Hippocampal formation (tissue), 2 donors: Measurements from ENCODE around the gene PRDM10.
"Not testable (repeated sequence)": the region's sequence is repeated elsewhere in the genome, so short reads cannot be mapped to it uniquely, and the experiment has no call there.

Experiments used
- DNase-seq, 2 donors: peaks; one replicate each; lab custom pipeline; 2025; lab: John Stamatoyannopoulos, UW

PRDM10 gene, protein sequence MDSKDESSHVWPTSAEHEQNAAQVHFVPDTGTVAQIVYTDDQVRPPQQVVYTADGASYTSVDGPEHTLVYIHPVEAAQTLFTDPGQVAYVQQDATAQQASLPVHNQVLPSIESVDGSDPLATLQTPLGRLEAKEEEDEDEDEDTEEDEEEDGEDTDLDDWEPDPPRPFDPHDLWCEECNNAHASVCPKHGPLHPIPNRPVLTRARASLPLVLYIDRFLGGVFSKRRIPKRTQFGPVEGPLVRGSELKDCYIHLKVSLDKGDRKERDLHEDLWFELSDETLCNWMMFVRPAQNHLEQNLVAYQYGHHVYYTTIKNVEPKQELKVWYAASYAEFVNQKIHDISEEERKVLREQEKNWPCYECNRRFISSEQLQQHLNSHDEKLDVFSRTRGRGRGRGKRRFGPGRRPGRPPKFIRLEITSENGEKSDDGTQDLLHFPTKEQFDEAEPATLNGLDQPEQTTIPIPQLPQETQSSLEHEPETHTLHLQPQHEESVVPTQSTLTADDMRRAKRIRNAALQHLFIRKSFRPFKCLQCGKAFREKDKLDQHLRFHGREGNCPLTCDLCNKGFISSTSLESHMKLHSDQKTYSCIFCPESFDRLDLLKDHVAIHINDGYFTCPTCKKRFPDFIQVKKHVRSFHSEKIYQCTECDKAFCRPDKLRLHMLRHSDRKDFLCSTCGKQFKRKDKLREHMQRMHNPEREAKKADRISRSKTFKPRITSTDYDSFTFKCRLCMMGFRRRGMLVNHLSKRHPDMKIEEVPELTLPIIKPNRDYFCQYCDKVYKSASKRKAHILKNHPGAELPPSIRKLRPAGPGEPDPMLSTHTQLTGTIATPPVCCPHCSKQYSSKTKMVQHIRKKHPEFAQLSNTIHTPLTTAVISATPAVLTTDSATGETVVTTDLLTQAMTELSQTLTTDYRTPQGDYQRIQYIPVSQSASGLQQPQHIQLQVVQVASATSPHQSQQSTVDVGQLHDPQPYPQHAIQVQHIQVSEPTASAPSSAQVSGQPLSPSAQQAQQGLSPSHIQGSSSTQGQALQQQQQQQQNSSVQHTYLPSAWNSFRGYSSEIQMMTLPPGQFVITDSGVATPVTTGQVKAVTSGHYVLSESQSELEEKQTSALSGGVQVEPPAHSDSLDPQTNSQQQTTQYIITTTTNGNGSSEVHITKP

DNA sequence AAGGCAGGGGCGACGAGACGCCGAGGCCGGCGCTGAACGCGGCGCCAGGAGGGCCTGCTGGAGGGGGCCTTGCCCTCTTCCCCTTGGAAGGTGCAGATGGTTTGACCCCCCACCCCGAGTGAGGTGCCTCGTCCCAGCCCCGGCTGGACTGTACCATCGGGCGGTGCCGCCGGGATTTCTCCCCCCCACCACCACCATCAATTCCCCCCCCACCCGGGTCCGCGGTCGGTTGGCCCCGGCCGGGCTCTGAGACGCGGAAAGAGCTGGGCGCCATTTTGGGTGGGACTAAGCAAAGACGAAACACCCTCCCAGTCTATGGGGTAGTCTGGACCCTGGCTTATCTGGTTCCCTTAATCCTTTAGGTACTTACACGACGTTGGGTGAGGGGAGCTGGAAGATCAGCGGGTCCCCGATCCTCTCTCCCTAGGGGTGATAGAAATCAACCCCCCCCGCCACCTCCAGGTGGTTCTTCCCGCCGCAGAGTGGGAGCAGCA lies at the start of gene PRDM10:
TSS of gene PRDM10 (minus strand) at position 484 of the 494 bp plus-strand sequence. CDS start 41,871 bp downstream, outside the sequence.
- DNase-seq = peak; percentile 97

DNA sequence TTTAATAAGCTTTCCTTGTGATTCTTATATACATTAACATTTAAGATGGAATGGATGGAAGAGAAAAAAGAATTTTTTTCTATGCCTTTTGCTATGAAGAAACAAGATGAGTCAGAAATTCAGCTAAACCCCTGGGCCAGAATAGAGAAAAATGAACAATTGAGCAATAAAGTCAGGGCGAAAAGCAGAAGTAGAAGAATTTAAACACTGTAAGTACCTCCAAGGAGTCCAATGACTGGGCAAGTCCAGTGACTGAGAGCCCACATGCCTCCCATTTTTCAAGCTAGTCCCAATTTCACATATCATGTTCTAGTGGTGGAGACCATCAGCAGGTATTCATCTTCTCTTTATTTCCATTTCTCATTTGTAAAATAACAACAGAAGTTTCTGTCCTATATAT lies 48.4 kb upstream of the PRDM10 start:
- no peak for DNase-seq

DNA sequence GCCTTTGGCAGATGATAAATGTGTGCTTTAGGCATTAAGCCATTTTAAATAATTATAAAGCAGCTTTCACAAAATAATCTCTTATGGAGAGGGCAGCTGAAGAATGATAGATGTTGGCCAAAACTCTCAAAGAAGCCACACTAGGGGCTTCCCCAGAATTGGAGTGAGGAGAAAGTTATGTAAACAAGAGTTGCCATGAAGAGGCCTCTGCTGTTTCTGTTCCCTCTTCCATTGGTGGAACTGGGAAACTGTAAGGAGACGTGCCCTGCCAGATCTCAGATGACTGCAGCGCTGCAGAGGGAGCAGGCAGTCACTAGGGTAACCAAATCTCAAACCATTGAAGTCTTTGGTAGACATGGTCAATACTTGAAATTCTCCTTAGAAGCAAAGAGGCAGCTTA lies 47.6 kb upstream of the PRDM10 start:
- no peak for DNase-seq

DNA sequence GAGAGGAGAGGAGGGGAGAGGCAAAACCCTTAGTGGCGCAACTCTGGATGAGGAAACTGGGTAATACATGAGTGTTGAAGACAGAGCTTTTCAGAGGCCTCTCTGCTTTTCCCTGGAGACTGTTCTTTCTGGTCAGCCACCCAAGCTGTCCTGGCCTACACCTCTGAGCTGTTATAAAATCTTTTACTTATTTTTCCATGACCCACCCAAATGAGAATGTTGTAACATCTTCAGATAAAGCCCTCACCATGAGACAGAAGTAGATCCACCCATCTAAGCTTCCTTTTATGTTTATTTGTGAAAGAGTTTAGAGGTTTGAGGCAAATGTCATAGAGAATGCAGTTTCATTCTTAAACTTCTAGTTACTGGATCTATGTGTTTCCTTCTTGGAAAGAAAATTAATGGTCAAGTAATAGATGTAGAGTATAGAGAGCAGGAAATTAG lies 46.7 kb upstream of the PRDM10 start:
- no peak for DNase-seq

- no peak for DNase-seq
Measured at GRCh38 chr11:130047141-130047540, 44.5 kb upstream of the PRDM10 start.

GRCh38 chr11:130043575-130043974 lies 40.9 kb upstream of the PRDM10 start:
- peak; percentile 15 to 24 for DNase-seq

GRCh38 chr11:130042093-130042591 lies 39.5 kb upstream of the PRDM10 start:
- no peak for DNase-seq

- no peak for DNase-seq
Measured at GRCh38 chr11:130040281-130040940, 37.8 kb upstream of the PRDM10 start.

DNA sequence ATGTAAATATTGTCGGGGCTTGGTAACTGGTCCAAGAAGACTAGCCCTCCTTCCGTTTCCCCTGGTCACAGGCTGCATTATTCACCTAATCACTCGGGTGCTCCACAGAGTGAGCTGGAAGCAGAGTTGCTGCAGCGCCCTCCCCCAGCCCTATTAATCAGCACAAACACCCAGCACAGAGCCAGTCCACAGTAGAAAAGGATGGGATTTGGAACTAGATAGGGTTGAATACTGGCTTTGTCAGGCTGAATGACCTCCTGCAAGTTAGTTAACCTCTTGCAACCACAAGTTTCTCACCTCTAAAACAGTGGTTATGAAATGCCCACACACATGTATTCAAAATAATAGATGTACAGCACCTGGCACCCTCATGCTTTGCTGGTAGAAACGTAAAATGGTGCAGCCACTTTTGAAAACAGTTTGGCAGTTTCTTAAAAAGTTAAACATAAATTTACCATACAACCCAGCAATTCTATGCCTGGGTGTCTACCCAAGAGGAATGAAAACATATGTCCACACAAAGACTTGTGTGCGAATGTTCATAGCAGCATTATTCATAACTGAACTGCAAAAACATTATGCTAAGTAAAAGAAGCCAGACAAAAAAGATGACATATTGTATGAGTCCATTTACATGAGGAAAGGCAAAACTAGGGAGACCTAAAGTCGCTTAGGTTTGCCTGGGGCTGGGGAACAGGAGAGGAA lies 35.4 kb upstream of the PRDM10 start:
- peak in 1 of 2 donors; percentile 19 for DNase-seq

GRCh38 chr11:130037058-130037457 lies 34.4 kb upstream of the PRDM10 start:
- DNase-seq = no peak

DNA sequence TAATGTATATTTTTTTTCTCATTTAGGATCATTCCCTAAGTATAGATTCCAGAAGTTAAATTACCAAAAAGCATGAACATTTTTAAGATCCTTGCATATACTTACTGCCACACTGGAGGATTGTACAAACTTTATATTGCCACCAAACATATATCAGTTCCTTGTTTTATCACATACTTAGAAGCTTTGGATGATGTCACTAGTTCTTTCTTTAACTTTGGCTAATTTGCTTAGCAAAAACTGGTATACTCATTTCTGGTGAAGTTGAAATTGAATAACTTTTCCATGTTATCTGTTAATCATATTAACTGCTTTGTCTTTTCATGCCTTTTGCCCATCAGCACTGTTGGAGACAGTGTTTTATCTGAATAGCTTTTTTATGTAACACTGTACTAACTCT lies 31.6 kb upstream of the PRDM10 start:
- no peak for DNase-seq

DNA sequence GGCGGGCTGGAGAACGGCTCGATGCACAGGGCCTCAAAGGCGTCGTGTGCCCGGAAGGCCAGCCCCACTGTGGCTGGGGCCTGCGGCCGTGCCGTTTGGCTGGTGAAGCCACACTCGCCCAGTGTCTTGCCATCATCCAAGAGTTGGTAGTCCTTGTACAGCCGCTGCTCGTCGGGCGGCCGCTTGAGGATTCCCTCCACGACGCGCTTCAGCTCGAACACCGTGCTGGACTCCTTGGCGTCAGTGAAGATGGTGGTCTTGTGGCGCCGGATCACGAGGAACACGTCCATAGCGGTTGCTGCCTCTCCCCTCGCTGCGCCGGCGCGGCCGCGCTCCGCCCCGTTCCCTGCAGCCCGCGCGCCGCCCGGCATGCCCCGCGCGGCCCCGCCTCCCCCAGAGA lies 30.3 kb upstream of the PRDM10 start:
- DNase-seq = no peak

GRCh38 chr11:130031945-130032344 lies 29.3 kb upstream of the PRDM10 start:
- DNase-seq = no peak

DNA sequence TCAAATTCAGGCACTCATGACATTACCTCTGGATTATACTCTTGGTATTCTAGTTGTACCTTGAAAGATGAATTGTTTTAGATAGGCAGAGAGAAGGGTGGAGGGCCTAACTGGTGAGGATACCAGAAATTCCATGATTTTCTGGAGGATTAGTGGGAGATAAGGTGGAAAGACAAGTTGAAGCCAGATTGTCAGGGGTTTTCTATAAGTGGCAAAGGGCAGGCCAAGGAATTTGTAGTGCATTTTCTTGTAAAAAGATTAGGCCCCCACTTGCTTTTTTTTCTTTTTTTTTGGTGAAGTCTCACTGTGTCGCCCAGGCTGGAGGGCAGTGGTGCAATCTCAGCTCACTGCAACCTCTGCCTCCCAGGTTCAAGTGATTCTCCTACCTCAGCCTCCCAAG lies 28.4 kb upstream of the PRDM10 start:
- DNase-seq = no peak

- no peak for DNase-seq
Measured at GRCh38 chr11:130029137-130029536, 26.5 kb upstream of the PRDM10 start.

- DNase-seq = no peak
Measured at GRCh38 chr11:130025371-130025770, 22.7 kb upstream of the PRDM10 start.

GRCh38 chr11:130024361-130024760 lies 21.7 kb upstream of the PRDM10 start:
- no peak for DNase-seq

DNA sequence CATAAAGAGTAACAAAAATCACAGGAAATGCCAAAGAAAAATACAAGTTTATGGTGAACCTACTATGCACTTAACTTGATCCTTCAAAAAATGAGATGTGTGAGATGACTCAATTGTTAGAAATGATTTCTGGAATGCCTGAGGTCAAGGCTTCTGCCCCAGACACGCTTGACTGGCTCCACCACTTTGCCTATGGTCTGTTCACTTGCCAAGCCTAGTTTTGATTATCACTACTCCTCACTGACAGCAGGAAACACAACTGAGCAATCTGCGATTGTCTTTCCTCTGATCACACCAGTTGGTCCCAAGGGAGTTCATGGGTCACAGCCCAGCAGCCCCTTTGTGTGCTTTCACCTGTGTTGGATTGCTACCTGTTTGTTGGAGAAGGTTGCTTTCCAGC lies 20.6 kb upstream of the PRDM10 start:
- no peak for DNase-seq

GRCh38 chr11:130022799-130023198 lies 20.2 kb upstream of the PRDM10 start:
- DNase-seq = no peak

- not testable (repeated sequence) for DNase-seq
Measured at GRCh38 chr11:130021606-130022005, 19.0 kb upstream of the PRDM10 start.

DNA sequence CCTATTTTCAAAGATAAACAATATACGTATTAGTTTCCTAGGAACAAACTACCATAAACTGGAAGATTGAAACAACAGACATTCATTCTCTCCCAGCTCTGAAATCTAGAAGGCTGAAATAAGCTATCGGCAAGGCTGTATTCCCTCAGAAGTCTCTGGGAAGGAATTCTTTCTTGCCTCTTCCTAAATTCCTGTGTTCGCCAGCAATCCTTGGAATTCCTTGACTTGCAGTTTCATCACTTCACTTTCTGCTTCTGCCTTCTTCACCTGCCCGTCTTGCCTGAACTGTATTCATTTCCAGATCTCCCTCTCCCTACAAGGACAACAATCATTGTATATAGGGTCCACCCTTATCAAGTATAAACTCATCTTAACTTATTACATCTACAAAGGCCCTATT lies 17.7 kb upstream of the PRDM10 start:
- no peak for DNase-seq
